Activated naive CD4-positive, alpha-beta T cell treated with anti-CD3 and anti-CD28 coated beads, Interleukin-2, amount 50 U/mL, for 72 hours (primary cell): Measurements from ENCODE around the gene LRRC55. TPM values are rescaled to one million over a fixed set of nuclear protein-coding genes. Genes with fewer than 3 reads are reported as not detected.

Source experiments
- ATAC-seq, 2 donors: fragments of 150-1000 bp; cut with Tn5 transposase; 2 replicates each; pipeline ENCODE4 v1.10.0; 2021; ENCODE audit warnings: mild to moderate bottlenecking in 2 of 2, moderate library complexity in 2 of 2
- DNase-seq, 2 donors: peaks; one replicate each; pipeline ENCODE4 v3.0.0; 2021 to 2022; ENCODE audit warnings: low spot score in 2 of 2
- H3K27ac Mint-ChIP-seq, 2 donors: one replicate each; pipeline ENCODE4 v1.8.0; 2022; ENCODE audit warnings: mild to moderate bottlenecking in 2 of 2, mixed read lengths in 2 of 2
- H3K36me3 Mint-ChIP-seq, 2 donors: one replicate each; pipeline ENCODE4 v1.8.0; 2022; ENCODE audit warnings: mixed read lengths in 2 of 2
- H3K9me3 Mint-ChIP-seq, 2 donors: one replicate each; pipeline ENCODE4 v1.8.0; 2022; ENCODE audit warnings: mixed read lengths in 2 of 2
- total RNA-seq, 2 donors: library from RNA; stranded (reverse); gene quantifications; one replicate each; pipeline ENCODE4 v1.2.3, GENCODE V29; 2022

The LRRC55 gene, protein sequence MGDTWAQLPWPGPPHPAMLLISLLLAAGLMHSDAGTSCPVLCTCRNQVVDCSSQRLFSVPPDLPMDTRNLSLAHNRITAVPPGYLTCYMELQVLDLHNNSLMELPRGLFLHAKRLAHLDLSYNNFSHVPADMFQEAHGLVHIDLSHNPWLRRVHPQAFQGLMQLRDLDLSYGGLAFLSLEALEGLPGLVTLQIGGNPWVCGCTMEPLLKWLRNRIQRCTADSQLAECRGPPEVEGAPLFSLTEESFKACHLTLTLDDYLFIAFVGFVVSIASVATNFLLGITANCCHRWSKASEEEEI
- not detected for total RNA-seq

DNA sequence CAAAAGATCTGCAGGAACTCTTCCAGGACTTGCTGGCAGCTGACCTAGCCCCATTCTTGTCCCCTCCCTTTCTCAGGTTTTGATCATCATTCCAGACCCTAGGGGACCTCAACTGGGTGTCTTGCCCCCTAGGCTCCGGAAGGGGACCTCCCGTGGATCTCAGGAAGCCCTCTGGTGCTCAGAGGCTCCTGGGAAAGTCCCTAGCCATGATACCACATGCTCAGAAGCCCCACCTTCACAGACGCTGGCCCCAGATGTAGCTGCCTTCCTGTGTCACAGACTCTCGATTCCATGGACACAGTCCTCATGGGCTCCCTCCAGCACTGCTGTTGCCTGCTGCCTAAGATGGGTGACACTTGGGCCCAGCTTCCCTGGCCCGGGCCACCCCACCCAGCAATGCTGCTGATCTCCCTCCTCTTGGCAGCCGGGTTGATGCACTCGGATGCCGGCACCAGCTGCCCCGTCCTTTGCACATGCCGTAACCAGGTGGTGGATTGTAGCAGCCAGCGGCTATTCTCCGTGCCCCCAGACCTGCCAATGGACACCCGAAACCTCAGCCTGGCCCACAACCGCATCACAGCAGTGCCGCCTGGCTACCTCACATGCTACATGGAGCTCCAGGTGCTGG is at the start of gene LRRC55:
TSS of gene LRRC55 (plus strand) at position 276 of the 628 bp plus-strand sequence. CDS start at position 346, 70 bp downstream.
- ATAC-seq: no peak
- no peaks in the 10 kb centered on the region for H3K9me3 Mint-ChIP-seq
- H3K36me3 Mint-ChIP-seq: no peaks in the 10 kb centered on the region

DNA sequence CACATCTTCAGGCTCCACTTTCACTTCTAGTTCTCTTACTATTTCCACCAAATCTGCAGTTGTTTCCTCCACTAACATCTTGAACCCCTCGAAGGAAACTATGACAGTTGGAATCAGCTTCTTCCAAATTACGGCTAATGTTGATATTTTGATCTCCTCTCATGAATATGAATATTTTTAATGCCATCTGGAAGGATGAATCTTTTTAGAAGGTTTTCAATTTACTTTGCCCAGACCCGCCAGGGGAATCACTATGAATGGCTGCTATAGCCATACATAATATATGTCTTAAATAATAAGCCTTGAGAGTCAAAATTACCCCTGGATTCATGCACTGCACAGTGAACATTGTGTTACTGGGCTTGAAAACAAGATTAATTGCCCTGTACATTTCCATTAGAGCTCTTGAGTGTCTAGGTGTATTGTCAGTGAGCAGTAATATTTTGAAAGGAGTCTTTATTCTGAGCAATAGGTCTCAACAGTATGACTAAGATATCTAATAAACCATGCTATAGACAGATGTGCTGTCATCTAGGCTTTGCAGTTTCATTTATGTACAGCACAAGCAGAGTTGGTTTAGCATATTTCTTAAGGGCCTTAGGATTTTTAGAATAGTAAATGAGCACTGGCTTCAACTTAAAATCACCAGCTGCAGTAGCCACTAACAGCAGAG is 48.3 kb upstream of the LRRC55 start:
- Mint-ChIP-seq H3K9me3 (no peaks in the 10 kb centered on the region), H3K36me3 (no peaks in the 10 kb centered on the region), H3K27ac (no peak overlapping the region)
- DNase-seq (no peak), ATAC-seq (no peak)

More for the DNA sequence above, at the start of gene LRRC55:
- H3K27ac Mint-ChIP-seq: no peak within 1 kb of the TSS
- no peak for DNase-seq

GRCh38 chr11:57134284-57134683 is 47.5 kb upstream of the LRRC55 start:
- ATAC-seq: no peak
- DNase-seq: no peak
- Mint-ChIP-seq H3K27ac (no peak overlapping the region), H3K36me3 (no peaks in the 10 kb centered on the region), H3K9me3 (no peaks in the 10 kb centered on the region)

DNA sequence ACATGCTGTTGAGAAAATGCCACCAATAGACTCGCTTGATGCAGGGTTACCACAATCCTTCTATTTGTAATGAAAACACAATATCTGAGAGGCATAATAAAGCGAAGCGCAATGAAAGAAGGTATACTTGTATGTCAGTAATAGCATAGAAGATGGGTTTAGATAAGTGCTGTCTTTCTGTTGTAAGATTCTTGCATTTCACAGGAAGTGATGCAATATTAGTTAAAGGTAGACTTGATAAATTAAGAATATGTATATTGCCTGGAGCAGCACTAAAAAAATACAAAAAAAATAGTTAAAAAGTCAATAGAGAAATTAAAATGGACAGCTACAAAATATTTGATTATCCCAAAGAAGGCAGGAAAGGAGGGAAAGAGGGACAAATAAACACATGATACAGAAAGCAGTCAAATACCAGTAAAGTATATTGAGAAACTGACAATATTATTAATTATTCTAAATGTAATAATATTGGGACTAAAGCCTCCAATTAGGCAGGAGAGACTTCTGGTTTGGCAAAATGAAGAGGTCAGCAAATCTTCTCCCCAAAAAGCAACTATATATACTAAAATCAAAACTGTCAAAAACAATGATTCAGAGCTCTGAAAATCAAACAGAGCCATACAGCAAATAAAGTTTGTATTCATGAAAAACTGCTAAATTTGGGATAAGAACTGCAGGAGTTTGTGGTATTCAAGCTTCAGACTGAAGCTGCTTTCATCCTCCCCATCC is 46.6 kb upstream of the LRRC55 start:
- Mint-ChIP-seq H3K9me3 (no peaks in the 10 kb centered on the region), H3K27ac (no peak overlapping the region), H3K36me3 (no peaks in the 10 kb centered on the region)
- no peak for DNase-seq
- no peak for ATAC-seq

DNA sequence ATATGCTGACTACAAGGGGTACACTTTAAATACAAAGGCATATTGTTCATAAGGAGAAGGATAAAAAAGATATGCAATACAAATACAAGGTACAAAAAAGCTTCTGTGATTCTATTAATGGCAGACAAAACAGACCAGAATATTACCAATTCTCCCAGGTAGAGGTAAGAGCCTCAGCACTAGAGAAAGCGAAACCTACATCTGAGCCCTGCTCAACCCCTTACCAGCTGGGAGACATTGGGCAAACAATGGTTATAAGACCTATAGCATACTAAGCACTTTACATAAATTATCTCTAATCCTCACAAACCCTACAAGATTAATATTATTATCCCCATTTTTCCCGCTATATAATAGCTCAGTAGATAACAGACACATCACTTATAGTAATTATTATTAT is 41.2 kb upstream of the LRRC55 start:
- Mint-ChIP-seq H3K9me3 (no peaks in the 10 kb centered on the region), H3K36me3 (no peaks in the 10 kb centered on the region), H3K27ac (no peak overlapping the region)
- no peak for ATAC-seq
- DNase-seq: no peak

DNA sequence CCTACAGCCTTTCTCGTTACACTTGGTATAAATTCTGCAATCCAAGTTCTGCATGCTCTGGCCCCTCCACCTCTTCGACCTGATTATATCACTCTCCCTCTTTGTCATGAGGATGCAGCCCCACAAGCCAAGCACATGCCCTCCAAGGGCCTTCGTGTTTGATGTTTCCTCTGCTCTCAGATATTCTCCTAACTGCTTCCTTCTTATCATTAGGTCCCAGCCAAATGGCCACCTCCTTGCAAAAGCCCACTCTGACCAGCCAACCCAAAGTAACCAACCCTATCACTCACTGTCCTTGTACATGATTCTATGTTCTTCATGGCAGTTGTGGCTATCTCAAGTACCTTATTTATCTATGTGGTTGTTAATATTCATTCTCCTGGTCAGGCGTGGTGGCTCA is 38.3 kb upstream of the LRRC55 start:
- Mint-ChIP-seq H3K36me3 (no peaks in the 10 kb centered on the region), H3K9me3 (no peaks in the 10 kb centered on the region), H3K27ac (no peak overlapping the region)
- ATAC-seq (no peak), DNase-seq (no peak)

- Mint-ChIP-seq H3K9me3 (no peaks in the 10 kb centered on the region), H3K27ac (no peak overlapping the region), H3K36me3 (no peaks in the 10 kb centered on the region)
- DNase-seq: no peak
- no peak for ATAC-seq
Measured at GRCh38 chr11:57144075-57144474, 37.7 kb upstream of the LRRC55 start.

GRCh38 chr11:57144531-57145320 is 37.0 kb upstream of the LRRC55 start:
- no peak for DNase-seq
- no peak overlapping the region for H3K27ac Mint-ChIP-seq
- no peaks in the 10 kb centered on the region for H3K36me3 Mint-ChIP-seq
- ATAC-seq: no peak
- no peaks in the 10 kb centered on the region for H3K9me3 Mint-ChIP-seq

DNA sequence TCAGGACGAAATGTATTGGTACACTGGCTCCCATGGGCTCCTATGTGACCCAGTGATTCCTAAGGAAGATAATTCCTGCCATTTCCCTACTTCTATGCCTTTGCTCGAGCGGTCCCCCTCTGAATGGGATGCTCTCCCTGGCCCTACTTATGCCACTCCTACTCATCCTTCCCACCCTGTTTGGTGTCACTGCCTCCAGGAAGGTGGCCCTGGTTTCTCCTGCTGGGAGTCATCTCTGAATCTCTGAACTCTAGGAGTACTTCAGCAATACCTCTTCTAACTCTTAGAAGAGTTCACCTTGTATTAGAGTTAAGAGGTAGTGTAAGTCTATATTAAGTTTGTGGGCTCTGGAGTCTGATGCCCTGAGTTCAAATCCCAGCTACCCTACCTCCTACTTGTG is 35.5 kb upstream of the LRRC55 start:
- no peak for ATAC-seq
- Mint-ChIP-seq H3K27ac (no peak overlapping the region), H3K36me3 (no peaks in the 10 kb centered on the region), H3K9me3 (no peaks in the 10 kb centered on the region)
- no peak for DNase-seq

DNA sequence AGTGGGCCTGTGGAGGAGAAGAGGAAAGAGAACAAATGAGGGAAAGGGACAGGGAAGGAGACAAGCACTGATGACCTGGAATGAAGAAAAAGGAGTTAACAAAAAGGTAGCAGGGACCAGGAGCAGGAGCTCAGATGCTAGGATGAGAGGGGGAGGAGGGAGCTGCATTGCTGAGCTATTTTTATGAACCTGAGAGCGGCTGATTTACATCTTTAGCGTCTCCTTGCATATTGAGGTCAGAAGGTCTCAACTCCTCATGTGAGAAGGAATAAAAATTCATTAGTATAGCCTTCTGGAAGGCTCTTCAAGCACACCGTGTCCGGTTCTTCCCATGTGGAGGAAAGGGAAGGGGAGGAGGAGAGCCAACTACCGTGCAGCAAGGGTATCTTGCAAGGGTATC is 33.1 kb upstream of the LRRC55 start:
- H3K27ac Mint-ChIP-seq: no peak overlapping the region
- H3K36me3 Mint-ChIP-seq: no peaks in the 10 kb centered on the region
- ATAC-seq: no peak
- H3K9me3 Mint-ChIP-seq: no peaks in the 10 kb centered on the region
- no peak for DNase-seq

DNA sequence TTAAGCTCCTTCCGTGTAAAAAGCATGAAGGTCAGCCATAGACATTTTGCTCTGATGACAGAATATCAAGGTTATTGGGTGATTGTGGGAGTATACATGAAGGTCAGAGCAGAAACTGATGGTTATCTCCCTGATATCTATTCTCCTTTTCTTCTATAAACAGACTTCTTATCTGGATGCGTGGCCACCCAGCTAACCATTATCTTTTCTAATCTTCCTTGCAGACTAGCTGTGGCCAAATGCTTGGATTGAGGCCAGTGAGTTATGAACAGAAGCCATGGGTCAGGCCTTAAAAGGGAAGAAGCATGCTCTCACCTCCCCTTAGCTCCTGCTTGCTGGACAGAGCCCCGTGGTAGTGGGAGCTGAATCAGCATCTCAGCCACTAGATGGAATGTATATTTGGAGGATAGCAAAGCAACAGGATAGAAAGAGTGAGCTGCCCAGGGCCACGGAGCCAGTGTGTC is 31.3 kb upstream of the LRRC55 start:
- DNase-seq: no peak
- no peak for ATAC-seq
- Mint-ChIP-seq H3K36me3 (peaks cover 0 to under 1% of the 10 kb centered on the region in 2 donors), H3K9me3 (no peaks in the 10 kb centered on the region), H3K27ac (no peak overlapping the region)

DNA sequence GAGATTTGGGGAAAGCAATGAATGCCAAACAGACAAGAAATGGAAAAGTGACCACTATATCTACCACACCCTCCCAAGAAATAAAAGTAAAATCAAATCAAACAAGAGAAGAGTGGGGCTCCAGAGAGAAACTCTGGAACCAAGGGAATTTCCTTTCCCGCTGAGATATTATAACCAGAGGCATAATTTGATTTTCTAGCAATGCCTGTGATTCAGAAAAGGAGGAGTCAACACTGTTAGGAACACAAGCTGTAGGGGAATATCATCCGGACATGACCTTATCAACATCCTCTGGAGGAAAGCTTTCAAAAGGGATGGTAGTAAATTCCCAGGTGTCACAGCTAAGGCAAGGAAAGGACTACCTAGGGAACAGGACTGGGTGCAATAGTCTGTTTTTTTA is 29.6 kb upstream of the LRRC55 start:
- DNase-seq: no peak
- peaks cover 0 to 4% of the 10 kb centered on the region in 2 donors for H3K9me3 Mint-ChIP-seq
- no peak overlapping the region for H3K27ac Mint-ChIP-seq
- ATAC-seq: no peak
- H3K36me3 Mint-ChIP-seq: peaks cover 0 to 5% of the 10 kb centered on the region in 2 donors

GRCh38 chr11:57153448-57153847 is 28.3 kb upstream of the LRRC55 start:
- ATAC-seq (no peak), DNase-seq (no peak)
- peaks cover 0 to 5% of the 10 kb centered on the region in 2 donors for H3K36me3 Mint-ChIP-seq
- H3K27ac Mint-ChIP-seq: no peak overlapping the region
- H3K9me3 Mint-ChIP-seq: peaks cover 0 to 4% of the 10 kb centered on the region in 2 donors

DNA sequence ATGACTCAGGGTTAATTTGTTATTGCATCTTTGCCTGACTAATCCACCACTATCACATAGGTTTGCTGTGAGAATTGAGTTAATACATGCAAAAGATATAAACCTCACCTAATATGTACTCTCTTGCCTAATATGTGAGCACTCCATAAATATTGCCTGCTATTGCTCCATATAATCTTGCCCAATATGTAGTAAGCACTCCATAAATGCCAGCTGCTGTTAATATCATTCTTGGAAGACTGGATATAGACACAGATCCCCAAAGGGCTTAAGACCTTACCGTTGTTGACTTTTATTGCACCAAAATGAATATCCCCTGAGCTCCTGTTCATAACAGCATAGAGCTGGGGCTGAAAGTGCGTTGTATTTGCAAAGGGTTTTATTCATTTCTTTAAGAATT is 27.0 kb upstream of the LRRC55 start:
- Mint-ChIP-seq H3K9me3 (peaks cover 0 to 4% of the 10 kb centered on the region in 2 donors), H3K36me3 (peaks cover 0 to 5% of the 10 kb centered on the region in 2 donors), H3K27ac (no peak overlapping the region)
- no peak for DNase-seq
- no peak for ATAC-seq

DNA sequence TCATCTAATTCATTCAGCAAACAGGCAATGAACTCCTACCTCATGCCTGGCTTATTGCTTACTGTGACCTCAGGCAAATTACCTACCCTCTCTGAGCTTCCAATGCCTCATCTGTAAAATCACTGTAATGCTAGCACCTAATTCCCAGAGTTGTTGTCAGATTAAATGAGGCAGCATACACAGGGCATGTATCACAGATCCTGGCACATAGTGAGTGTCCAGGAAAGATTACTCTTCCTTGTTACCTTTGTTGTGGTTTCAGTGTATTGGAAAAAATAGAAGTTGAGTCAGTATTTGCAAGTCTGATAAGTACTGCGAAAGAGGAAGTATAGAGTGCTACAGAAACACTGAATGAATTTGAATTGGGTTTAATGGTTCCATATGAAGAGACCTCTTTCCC is 26.4 kb upstream of the LRRC55 start:
- Mint-ChIP-seq H3K9me3 (peaks cover 0 to 4% of the 10 kb centered on the region in 2 donors), H3K27ac (no peak overlapping the region), H3K36me3 (peaks cover 0 to 5% of the 10 kb centered on the region in 2 donors)
- DNase-seq (no peak), ATAC-seq (no peak)

DNA sequence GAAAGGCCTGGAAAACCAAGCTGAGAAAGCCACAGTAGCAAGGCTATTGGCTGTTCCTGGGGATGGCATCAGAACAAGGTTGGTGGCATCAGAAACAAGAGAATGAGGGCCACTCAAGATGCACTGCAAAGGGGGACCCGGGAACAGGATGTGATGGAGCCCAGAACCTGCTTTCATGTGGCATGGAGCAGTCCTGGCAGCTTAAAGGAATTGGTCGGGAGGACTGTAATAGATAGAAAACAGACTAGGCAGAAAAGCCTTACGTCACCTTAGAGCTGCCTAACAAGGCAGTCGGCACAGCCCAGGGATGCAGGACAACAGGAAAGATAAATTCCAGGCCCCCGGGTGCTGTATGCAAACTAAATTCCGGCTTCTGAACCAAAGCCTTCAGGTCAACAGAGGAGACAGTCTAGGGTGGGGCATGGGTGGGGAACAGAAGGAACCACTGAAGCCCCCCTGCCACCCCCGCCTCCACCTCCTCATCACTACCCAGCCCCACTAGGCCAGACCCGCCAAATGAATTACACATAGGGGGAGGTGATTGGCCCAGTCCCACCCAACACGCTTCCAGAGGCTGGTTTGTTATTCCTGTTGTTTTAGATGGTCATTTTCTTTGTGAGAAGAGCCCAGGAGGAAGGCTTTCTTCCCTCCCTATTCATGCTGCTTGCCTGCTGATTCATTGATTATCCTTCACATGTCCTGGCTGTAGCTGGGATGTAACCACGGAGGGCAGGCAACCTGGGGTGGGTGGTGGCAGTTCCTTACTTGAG is 25.7 kb upstream of the LRRC55 start:
- peaks cover 0 to 5% of the 10 kb centered on the region in 2 donors for H3K36me3 Mint-ChIP-seq
- no peak overlapping the region for H3K27ac Mint-ChIP-seq
- DNase-seq (no peak), ATAC-seq (no peak)
- H3K9me3 Mint-ChIP-seq: peaks cover 0 to 4% of the 10 kb centered on the region in 2 donors
